Nephron (organoid): ENCODE data around the gene MAZ.

Experiments used
- H3K27ac Mint-ChIP-seq, 3 experiments: 2 replicates each; pipeline ENCODE4 v1.8.0; 2020; ENCODE audit warnings: mixed read lengths in 3 of 3, mild to moderate bottlenecking in 2 of 3, moderate library complexity in 1 of 3
- H3K27me3 Mint-ChIP-seq: 2 replicates; pipeline ENCODE4 v1.8.0; 2021; ENCODE audit warnings: low read depth, mild to moderate bottlenecking, moderate library complexity, mixed read lengths
- H3K36me3 Mint-ChIP-seq: 2 replicates; pipeline ENCODE4 v1.8.0; 2020; ENCODE audit warnings: low read depth, mixed read lengths
- H3K4me1 Mint-ChIP-seq: 2 replicates; pipeline ENCODE4 v1.8.0; 2020; ENCODE audit warnings: mixed read lengths
- H3K4me3 Mint-ChIP-seq, 3 experiments: 2 replicates each; pipeline ENCODE4 v1.8.0; 2020; ENCODE audit warnings: mild to moderate bottlenecking in 3 of 3, mixed read lengths in 3 of 3, moderate library complexity in 2 of 3
- H3K9me3 Mint-ChIP-seq: 2 replicates; pipeline ENCODE4 v1.8.0; 2020; ENCODE audit warnings: mixed read lengths
- CTCF ChIP-seq, 3 experiments: fragments of 200-600 bp; sonication (generic); IDR thresholded peaks; one replicate each; pipeline ENCODE4 v1.5.0; 2021; ENCODE audit warnings: antibody characterized with exemption in 3 of 3; ENCODE audit not compliant: unreplicated experiment in 3 of 3

MAZ gene

GRCh38 chr16:29820730-29821642 is 14.7 kb downstream of the MAZ start:
- Mint-ChIP-seq H3K4me3 (peak overlapping the region; percentile 75 to 88 (median 84)), H3K9me3 (no peaks in the 10 kb centered on the region), H3K4me1 (peaks cover 64% of the 10 kb centered on the region), H3K27me3 (no peaks in the 10 kb centered on the region), H3K27ac (peak overlapping the region; percentile 55 to 80 (median 73)), H3K36me3 (peaks cover 29% of the 10 kb centered on the region)
- TF ChIP-seq CTCF (IDR thresholded peaks at IDR 0.05; ENCODE audit: unreplicated experiment in 3 of 3): no peak

- TF ChIP-seq CTCF (IDR thresholded peaks at IDR 0.05; ENCODE audit: unreplicated experiment in 3 of 3): no peak
- no peaks in the 10 kb centered on the region for H3K27me3 Mint-ChIP-seq
- peak overlapping the region; percentile 43 to 72 (median 67) for H3K27ac Mint-ChIP-seq
- H3K9me3 Mint-ChIP-seq: no peaks in the 10 kb centered on the region
- peaks cover 60% of the 10 kb centered on the region for H3K4me1 Mint-ChIP-seq
- H3K4me3 Mint-ChIP-seq: peak overlapping the region; percentile 41 to 82 (median 59)
- H3K36me3 Mint-ChIP-seq: peaks cover 28% of the 10 kb centered on the region
Observed at GRCh38 chr16:29821643-29822115, 15.3 kb downstream of the MAZ start.

GRCh38 chr16:29824589-29825144 is 18.3 kb downstream of the MAZ start:
- H3K4me3 Mint-ChIP-seq: no peak overlapping the region
- peak overlapping the region in 1 of 3 experiments; percentile 80 for H3K27ac Mint-ChIP-seq
- H3K4me1 Mint-ChIP-seq: peaks cover 44% of the 10 kb centered on the region
- H3K9me3 Mint-ChIP-seq: no peaks in the 10 kb centered on the region
- peaks cover 5% of the 10 kb centered on the region for H3K36me3 Mint-ChIP-seq
- TF ChIP-seq CTCF (IDR thresholded peaks at IDR 0.05; ENCODE audit: unreplicated experiment in 3 of 3): no peak
- H3K27me3 Mint-ChIP-seq: no peaks in the 10 kb centered on the region

- no peak for TF ChIP-seq CTCF (IDR thresholded peaks at IDR 0.05; ENCODE audit: unreplicated experiment in 3 of 3)
- Mint-ChIP-seq H3K4me3 (no peak overlapping the region), H3K4me1 (peaks cover 36% of the 10 kb centered on the region)
Observed at GRCh38 chr16:29825145-29826044, 19.1 kb downstream of the MAZ start.

GRCh38 chr16:29826342-29826695 is 20.0 kb downstream of the MAZ start:
- H3K9me3 Mint-ChIP-seq: no peaks in the 10 kb centered on the region
- no peaks in the 10 kb centered on the region for H3K27me3 Mint-ChIP-seq
- TF ChIP-seq CTCF (IDR thresholded peaks at IDR 0.05; ENCODE audit: unreplicated experiment in 3 of 3): no peak

More at GRCh38 chr16:29825145-29826044, 19.1 kb downstream of the MAZ start:
- Mint-ChIP-seq H3K9me3 (no peaks in the 10 kb centered on the region), H3K27me3 (no peaks in the 10 kb centered on the region), H3K27ac (peak overlapping the region in 2 of 3 experiments; percentile 18 to 80), H3K36me3 (no peaks in the 10 kb centered on the region)

More at GRCh38 chr16:29826342-29826695, 20.0 kb downstream of the MAZ start:
- Mint-ChIP-seq H3K27ac (no peak overlapping the region), H3K4me3 (no peak overlapping the region), H3K4me1 (peaks cover 29% of the 10 kb centered on the region), H3K36me3 (no peaks in the 10 kb centered on the region)
